Upper lobe of left lung (tissue), 6 donors: Measurements from ENCODE around the gene IFNA1. TPM values are rescaled to one million over a fixed set of nuclear protein-coding genes. Genes with fewer than 3 reads are reported as not detected.

Experiments
- ATAC-seq, 2 donors: fragments of 200-7000 bp; cut with Tn5 transposase; one replicate each; pipeline ENCODE4 v1.9.1; 2022; ENCODE audit warnings: mild to moderate bottlenecking in 2 of 2, moderate library complexity in 2 of 2; ENCODE audit not compliant: low FRiP score in 2 of 2
- DNase-seq, 2 donors: peaks; one replicate each; pipeline ENCODE4 v3.0.0-alpha.2; 2019 to 2020
- H3K27ac ChIP-seq, 4 donors: fragments of 200-600 bp; sonication (generic); one replicate each; pipeline ENCODE4 v1.5.1; 2016 to 2019
- H3K27me3 ChIP-seq, 4 donors: fragments of 200-600 bp; sonication (generic); one replicate each; pipeline ENCODE4 v1.5.1; 2017 to 2019
- H3K36me3 ChIP-seq, 4 donors: fragments of 200-600 bp; sonication (generic); one replicate each; pipeline ENCODE4 v1.5.1; 2016 to 2019
- H3K4me1 ChIP-seq, 4 donors: fragments of 200-600 bp; sonication (generic); one replicate each; pipeline ENCODE4 v1.5.1; 2018 to 2019
- H3K4me3 ChIP-seq, 4 donors: fragments of 200-600 bp; sonication (generic); one replicate each; pipeline ENCODE4 v1.5.1; 2017 to 2019; ENCODE audit warnings: mild to moderate bottlenecking in 2 of 4, moderate library complexity in 1 of 4
- H3K9me3 ChIP-seq, 4 donors: fragments of 200-600 bp; sonication (generic); one replicate each; pipeline ENCODE4 v1.5.1; 2018 to 2019
- CTCF ChIP-seq, 6 experiments: fragments of 450-650 bp in 4 of 6; fragments of 200-600 bp in 2 of 6; sonication (generic) in 2 of 6; IDR thresholded peaks; one replicate each; pipeline ENCODE4 v1.5.1; 2016 to 2019; ENCODE audit warnings: antibody characterized with exemption in 6 of 6
- EP300 ChIP-seq, 4 donors: sonication (generic); formaldehyde crosslinking; IDR thresholded peaks; one replicate each; pipeline ENCODE4 v1.5.1; 2017; ENCODE audit warnings: antibody characterized with exemption in 4 of 4, control low read depth in 2 of 4
- POLR2A ChIP-seq, 4 donors: fragments of 450-650 bp; IDR thresholded peaks; one replicate each; pipeline ENCODE4 v1.5.1; 2016 to 2017; ENCODE audit warnings: antibody characterized with exemption in 4 of 4, mild to moderate bottlenecking in 2 of 4
- POLR2AphosphoS5 ChIP-seq, 2 donors: sonication (generic); formaldehyde crosslinking; IDR thresholded peaks; one replicate each; pipeline ENCODE4 v1.5.1; 2017; ENCODE audit warnings: antibody characterized with exemption in 2 of 2
- WGBS, 2 donors: methylation state at CpG; one replicate each; pipeline ENCODE4 v1.1.5; 2017 to 2018; 5-methylcytosine and 5-hydroxymethylcytosine counted together
- total RNA-seq, 6 donors: library from RNA; depleted of rRNA in 4 of 6; stranded (reverse); fragments of >200 nt in 4 of 6; gene quantifications; one replicate each; pipeline versions ENCODE4 v1.1.0 to v1.2.1, GENCODE V29; 2016 to 2021
- donor health status: DM: no; HTN: no; CAD: no; lungs with moderate emphysema.
- donor health status: DM: no; HTN: yes; CAD: no; lungs with severe emphysema.

Gene IFNA1
- total RNA-seq: under 1 TPM in 2 of 6 donors, not detected in 4; 0.26 to 0.30 TPM

- Histone ChIP-seq H3K4me3 (no peak within 1 kb of the TSS), H3K4me1 (no peaks in the 10 kb centered on the region), H3K27ac (no peak within 1 kb of the TSS), H3K27me3 (no peaks in the 10 kb centered on the region), H3K36me3 (no peaks in the 10 kb centered on the region), H3K9me3 (no peaks in the 10 kb centered on the region)
- no peak for DNase-seq
- 91 to 92% methylated on average over 2 to 4 of the region's 4 CpGs for WGBS, 2 donors
- TF ChIP-seq CTCF (IDR thresholded peaks at IDR 0.05): no peak
- no peak for TF ChIP-seq EP300 (IDR thresholded peaks at IDR 0.05)
- no peak for TF ChIP-seq POLR2A (IDR thresholded peaks at IDR 0.05)
- no peak for TF ChIP-seq POLR2AphosphoS5 (IDR thresholded peaks at IDR 0.05)
- no peak for ATAC-seq
Observed at GRCh38 chr9:21440139-21440538, at the start of gene IFNA1. IFNA1 (plus strand) TSS chr9:21440439; CDS start chr9:21440508, 69 bp downstream.

GRCh38 chr9:21392270-21392669, 48.0 kb upstream of the IFNA1 start:
- H3K9me3 ChIP-seq: no peaks in the 10 kb centered on the region
- no peaks in the 10 kb centered on the region for H3K36me3 ChIP-seq
- TF ChIP-seq CTCF (IDR thresholded peaks at IDR 0.05) (peak in 2 of 6 experiments; percentile 20 to 45), POLR2AphosphoS5 (IDR thresholded peaks at IDR 0.05) (no peak)
- no peak overlapping the region for H3K27ac ChIP-seq
- DNase-seq (no peak), ATAC-seq (peak; percentile 29 to 67)
- H3K27me3 ChIP-seq: peaks cover 0 to 8% (median 0%) of the 10 kb centered on the region in 4 donors
- WGBS, 2 donors: 75 to 80% methylated on average over 5 to 6 of the region's 6 CpGs
- no peak overlapping the region for H3K4me3 ChIP-seq
- H3K4me1 ChIP-seq: peaks cover 4 to 10% (median 7%) of the 10 kb centered on the region in 4 donors

DNA sequence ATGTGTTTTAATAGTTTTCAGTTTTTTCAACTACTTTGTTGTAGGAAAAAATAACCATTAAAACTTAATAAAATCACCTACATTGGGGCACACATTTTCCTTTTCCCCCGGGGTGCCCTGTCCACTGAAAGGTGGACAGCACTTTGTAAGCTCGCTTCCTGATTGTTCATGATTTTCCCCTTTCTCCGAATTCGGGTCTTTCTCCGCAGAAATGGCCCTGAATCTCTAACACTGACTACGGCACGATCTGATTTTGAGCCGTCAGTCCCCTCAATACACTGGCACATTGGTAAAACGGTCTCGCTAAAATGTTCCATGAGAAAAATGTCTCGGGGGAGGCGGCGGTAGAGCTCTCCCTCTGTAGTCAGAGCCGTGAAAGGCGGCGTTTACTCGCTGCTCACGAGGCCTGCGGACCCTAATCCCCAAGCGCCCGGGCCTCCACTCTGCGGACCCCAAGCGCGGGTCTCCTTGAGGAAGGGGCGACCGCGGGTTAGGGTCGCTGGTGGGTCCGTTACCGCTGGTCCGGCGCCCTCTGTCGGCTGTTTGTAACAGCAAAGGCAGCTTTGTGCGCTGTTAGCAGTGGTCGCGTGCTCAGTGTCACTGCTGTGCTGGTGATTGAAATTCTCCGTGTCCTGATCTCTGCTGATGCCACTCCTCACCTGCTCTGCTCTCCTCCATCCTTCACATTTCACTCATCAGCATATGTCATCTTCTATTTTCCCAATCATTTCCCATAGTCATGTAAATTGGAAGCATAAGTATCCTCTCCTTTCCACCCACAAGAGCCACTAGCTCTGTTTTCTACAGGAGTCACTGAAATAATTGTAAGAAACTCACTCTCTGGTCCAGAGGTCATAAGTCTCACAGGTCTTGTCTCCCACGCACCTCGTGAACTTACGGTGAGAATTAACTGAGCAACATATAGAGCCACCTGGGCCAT, 44.2 kb upstream of the IFNA1 start:
- 11 to 12% methylated on average over 35 to 39 of the region's 40 CpGs for WGBS, 2 donors
- H3K4me1 ChIP-seq: peaks cover 4 to 10% (median 7%) of the 10 kb centered on the region in 4 donors
- peaks cover 0 to 8% (median 0%) of the 10 kb centered on the region in 4 donors for H3K27me3 ChIP-seq
- TF ChIP-seq POLR2AphosphoS5 (IDR thresholded peaks at IDR 0.05) (no peak), POLR2A (IDR thresholded peaks at IDR 0.05) (no peak), EP300 (IDR thresholded peaks at IDR 0.05) (no peak), CTCF (IDR thresholded peaks at IDR 0.05) (peak; percentile 53 to 68 (median 60))
- no peak overlapping the region for H3K27ac ChIP-seq
- H3K9me3 ChIP-seq: no peaks in the 10 kb centered on the region
- no peaks in the 10 kb centered on the region for H3K36me3 ChIP-seq
- DNase-seq (peak; percentile 53 to 82), ATAC-seq (peak; percentile 34 to 86)
- H3K4me3 ChIP-seq: peak overlapping the region; percentile 34 to 52 (median 42)

- TF ChIP-seq POLR2A (IDR thresholded peaks at IDR 0.05) (no peak), CTCF (IDR thresholded peaks at IDR 0.05) (no peak), EP300 (IDR thresholded peaks at IDR 0.05) (no peak)
- ATAC-seq (no peak), DNase-seq (no peak)
- no peak overlapping the region for H3K27ac ChIP-seq
- no peaks in the 10 kb centered on the region for H3K36me3 ChIP-seq
- no peaks in the 10 kb centered on the region for H3K9me3 ChIP-seq
- H3K4me1 ChIP-seq: peaks cover 12 to 18% (median 15%) of the 10 kb centered on the region in 4 donors
- peaks cover 0 to 16% (median 5%) of the 10 kb centered on the region in 4 donors for H3K27me3 ChIP-seq
- 84 to 85% methylated on average over 5 of the region's 5 CpGs for WGBS, 2 donors
- H3K4me3 ChIP-seq: no peak overlapping the region
Observed at GRCh38 chr9:21398955-21399489, 41.2 kb upstream of the IFNA1 start.
